UCSD-AML1 (cell line): Measurements from ENCODE around the gene CD226.
"Not testable (repeated sequence)": the region's sequence is repeated elsewhere in the genome, so short reads cannot be mapped to it uniquely, and the experiment has no call there.

Experiments
- DNase-seq: peaks from one replicate; lab custom pipeline; 2025; ENCODE audit not compliant: unreplicated experiment; lab: John Stamatoyannopoulos, UW

The CD226 gene

DNA sequence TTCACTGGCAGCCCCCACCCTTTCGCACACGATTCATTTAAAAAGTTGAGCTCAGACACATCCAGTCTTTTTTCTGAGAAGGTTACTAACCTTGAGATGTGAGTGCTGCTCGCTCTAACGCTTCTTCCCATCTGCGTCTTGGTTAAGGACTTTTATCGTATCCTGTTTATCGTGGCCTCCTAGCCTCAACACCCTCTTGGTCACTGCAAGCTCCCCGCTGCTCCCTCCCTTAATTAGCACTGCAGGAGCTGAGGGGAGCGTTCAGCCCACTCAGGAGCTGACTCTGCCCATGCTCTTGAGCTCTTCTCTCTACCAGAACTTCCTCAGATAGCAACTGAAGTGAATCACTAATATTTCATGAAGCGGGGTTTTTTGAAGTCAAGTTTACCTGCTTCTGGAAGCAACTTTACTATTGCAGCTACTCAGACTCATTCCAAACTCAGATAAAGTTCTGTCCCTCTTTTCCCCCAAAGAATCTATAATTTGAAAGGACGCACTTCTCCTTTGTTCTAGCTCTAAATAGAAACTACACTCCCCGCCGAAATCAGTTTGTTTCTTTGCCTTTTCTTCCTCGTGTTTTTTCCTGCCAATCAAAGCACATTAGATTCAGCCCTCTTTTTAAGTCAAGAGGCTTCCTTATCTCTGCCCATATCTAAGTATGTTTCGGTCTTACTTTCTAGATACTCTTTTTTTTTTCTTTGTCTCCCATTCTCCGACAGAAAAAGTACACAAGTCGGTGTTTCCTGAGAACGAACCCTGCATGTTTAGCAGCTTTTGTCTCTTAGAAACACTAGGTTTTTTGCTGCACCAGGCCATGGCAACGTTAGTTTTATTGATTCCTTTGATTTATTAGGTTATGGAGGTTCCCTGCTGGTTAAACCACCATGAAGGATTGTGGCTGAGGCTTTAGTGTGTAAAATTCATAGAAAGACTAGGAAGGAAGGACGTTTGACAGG lies 9.3 kb upstream of the CD226 start:
- no peak for DNase-seq

DNA sequence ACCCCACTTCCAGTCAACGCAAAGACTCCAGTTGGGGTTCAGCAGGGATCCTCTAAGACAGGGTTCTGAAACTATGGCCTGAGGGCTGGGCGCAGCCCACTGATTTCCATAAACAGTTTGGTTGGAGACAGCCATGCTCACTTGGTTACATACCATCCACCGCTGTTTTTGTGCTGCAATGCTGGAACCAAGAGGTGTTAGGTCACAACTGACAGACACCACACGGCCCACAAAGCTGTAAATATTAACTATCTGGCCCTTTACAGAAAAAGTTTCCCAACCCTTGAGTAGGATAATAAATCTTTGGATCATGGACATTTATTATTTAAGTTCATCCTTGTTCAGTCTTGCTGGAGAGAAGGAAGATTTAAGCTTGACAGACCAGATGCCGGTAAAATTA lies 8.4 kb upstream of the CD226 start:
- no peak for DNase-seq

DNA sequence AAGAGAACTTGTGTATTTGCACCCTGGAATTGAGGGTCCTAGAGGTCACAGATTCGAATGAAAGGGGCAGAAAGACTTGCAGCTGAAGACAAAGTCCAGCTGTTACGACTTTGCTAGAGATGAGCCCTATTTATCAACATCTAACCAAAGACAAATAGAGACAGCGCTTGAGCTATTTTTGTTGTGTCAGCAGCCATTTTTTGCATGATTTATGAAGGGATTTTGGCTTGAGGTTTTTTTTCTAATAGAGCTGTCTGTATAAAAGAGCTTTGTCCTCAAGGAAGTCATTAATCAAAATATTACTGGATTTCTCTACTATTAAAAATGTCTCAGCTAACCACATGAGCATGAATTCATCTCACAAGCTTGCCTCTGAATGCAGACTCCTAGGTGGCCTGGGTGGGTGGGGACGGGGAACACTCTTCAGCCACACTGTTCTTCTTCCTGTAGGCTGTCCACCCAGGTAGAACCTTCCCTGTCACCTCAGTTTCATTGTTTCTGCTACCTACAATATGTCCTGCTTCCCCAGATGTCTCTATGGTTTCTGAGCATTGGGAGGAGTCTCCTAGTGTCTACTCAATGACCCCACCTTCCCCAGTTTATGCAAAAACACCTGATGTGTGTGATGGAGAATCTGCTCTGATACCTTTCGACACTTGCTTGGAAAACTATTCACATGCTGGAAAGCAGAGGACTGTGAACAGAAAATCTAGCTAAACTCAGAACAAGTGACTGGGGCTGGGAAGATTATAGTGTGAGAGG lies 7.2 kb upstream of the CD226 start:
- DNase-seq: no peak

DNA sequence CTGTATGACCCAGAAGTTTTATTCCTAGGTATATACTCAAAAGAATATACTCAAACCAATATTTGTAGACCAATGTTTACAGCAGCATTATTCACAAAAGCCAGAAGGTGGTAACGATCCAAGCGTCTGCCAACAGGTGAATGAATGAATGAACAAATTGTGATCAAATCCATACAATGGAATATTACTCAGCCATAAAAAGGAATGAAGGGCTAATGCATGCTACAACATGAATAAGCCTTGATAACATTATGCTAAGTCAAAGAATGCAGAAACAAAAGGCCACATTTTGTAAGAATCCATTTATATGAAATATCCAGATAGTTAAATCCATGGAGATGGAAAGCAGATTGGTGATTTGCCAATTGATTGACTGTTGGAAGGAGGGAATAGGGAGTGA lies 5.5 kb upstream of the CD226 start:
- DNase-seq: no peak

DNA sequence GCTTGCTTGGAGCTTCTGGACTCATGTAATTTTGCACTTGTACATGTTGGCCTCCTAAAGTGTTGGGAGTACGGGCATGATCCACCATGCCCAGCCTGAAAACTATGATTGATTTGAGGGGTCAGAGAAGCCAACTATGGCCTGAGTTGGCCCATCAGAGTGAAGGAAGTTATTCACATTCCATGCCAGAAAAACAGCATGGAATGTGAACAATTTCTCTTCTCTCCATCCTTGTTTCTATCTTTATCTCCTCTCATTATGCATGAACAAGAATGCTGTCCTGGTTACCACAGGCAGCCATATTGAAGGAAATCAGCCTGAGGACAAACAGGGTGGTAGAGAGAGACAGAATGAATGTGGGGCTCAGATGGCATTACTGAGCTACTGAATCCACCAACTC lies 3.5 kb upstream of the CD226 start:
- no peak for DNase-seq

DNA sequence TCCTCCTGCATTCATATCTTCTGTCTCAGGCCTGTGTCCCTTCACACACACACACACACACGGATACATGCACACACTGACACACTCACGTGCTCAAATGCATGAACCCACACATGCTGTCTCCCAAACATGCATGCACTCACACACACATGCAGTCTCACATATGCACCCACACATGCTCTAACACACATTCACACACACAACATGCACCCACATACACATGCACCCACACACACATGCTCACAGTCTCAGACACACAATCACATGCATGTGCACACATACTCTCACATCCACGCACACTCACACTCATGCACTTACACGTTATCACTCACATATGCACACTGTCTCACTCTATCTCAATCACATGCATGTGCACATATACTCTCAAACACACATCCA lies 1.9 kb upstream of the CD226 start:
- DNase-seq: no peak

DNA sequence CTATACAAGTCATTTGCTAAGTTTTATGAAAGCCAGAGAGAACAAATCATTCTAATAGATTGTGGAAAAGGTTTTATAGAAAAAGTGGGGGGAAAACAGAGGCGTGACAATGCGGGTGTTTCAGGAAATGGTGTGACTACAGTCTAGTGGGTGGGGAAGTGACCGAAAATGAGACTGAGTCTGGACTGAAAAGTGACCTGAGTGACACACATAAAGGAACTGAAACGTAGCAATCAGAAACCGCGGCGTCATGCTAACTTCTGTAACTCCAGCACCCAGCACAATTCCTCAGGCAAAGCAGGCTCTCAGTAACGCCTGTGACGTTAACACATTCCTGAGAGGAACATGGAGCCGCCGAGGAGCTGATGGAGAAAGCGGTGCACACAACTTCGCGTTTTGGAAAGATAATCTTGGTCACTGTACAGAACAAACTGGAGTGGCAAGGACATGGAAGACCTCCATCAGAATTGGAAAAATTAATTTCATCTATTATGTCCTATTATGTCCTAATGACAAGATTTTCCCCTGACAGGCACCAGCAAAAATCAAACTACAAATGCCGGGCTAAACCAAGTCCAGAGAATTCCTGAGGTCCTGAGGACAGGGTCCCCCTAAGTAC lies 1.4 kb upstream of the CD226 start:
- DNase-seq: peak; percentile 9

DNA sequence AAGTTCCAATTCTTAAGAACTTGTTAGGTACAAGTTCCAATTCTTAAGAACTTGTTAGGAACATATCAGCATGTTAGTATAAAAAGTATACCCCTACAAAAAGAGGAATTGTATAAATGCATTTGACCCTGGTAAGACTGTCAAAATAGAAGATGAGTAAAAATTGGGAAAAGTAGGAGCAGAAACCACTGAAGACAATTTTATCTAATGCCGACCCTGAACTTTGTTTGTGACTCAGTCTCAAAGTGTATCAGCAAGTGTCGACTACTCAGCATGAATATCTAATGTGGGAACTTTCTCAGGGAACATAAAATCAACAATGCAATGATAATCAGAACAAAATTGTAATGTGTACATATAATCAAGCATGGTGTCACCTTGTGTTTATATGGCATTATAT lies 583 bp upstream of the CD226 start:
- no peak for DNase-seq

DNA sequence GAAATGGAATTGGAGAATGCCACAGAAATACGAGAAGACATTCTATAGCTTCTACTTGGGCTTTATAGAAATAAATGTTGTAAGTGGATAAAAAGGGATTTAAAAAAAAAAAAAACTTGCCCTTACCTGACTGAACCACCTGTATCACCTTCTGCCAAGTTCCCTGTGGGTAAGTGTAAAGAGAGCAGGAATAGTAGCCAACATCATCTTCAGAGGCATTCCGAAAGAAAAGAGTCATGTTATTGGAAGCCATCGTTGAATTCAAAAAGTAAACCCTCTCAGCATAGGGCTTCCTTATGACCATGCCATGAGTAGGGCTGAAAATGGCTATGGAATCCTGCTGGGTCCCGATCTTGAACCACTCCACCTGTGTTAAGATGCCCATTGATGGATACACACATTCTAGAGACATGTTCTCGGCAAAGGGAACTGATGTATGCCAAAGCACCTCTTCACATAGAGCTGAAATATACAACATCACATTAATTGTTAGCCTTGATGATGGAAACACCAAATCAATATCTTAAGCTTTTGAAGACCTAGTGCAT lies 991 bp downstream of the CD226 start:
- no peak for DNase-seq

DNA sequence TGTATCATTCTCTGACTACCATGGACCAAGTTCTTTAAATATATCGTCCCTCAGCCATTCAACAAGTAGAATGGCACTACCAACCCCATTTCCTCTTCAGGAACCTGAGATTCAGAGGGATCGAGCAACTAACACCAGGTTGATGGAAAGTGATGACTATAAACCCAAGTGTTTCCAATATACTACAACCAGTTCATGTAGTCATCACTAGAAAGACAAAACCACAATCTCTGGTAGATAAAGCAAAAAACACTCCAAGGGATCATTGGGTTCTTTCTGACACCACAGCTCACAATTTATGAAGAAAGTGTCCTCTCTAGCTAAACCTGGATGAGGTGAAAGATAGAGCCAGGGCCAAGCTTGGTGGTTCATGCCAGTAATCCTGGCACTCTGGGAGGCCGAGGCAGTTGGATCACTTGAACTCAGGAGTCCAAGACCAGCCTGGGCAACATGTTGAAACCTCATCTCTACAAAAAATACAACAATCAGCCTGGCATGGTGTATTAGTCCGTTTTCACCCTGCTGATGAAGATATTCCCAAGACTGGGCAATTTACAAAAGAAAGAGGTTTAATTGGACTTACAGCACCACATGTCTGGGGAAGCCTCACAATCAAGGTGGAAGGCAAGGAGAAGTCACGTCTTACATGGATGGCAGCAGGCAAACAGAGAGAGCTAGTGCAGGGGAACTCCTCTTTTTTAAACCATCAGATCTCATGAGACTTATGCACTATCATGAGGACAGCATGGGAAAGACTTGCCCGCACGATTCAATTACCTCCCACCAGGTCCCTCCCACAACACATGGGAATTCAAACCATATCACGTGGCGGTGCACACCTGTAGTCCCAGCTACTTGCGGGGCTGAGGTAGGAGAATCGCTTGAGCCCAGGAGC lies 2.2 kb downstream of the CD226 start:
- DNase-seq: no peak

DNA sequence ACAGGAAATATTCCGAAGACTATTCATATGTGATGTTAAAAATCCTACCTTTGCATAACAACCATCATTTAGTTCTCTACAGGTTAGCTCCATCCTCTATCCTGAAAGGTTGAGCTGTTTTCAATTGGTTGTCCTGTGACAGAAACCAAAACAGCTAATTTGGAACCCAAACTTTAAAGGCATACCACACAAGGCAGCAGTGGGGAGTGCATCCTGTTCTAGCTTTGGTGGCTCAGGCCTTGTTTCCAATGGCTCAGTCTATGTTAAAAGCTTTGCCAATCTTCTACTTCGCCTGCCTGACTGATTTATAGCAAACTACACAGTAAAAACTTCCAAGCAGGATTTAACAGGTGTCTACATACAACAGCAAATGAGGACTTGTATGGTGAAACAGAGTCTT lies 3.2 kb downstream of the CD226 start:
- no peak for DNase-seq

DNA sequence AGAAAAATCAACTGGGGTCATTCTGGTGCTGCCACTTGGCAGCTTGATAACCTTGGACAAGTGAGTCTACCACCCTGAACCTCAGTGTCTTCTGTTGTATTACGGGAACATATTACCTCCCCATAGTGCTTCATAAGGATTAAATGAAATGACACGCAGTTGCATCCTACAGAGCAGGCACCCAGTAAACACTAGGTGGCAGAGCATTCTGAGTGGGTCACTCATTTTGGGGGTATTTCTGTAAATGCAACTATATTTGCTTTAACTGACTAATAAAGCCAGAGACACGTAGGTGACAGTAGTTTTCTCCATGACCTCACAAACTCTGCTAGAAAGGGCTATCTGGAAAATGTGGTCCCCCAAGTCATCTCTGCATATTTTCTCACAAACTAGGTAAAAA lies 4.7 kb downstream of the CD226 start:
- DNase-seq: no peak

DNA sequence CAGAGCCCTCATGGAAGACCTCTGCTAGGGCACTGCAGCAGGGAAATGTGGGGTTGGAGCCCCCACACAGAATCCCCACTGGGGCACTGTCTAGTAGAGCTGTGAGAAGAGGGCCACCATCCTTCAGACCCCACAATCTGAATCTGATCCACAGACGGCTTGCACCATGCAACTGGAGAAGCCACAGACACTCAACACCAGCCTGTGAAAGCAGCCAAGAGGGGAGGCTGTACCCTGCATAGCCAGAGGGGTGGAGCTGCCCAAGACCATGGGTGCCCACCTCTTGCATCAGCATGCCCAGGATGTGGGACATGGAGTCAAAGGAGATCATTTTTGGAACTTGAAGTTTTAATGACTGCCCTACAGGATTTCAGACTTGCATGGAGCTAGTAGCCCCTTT lies 6.5 kb downstream of the CD226 start:
- no peak for DNase-seq

DNA sequence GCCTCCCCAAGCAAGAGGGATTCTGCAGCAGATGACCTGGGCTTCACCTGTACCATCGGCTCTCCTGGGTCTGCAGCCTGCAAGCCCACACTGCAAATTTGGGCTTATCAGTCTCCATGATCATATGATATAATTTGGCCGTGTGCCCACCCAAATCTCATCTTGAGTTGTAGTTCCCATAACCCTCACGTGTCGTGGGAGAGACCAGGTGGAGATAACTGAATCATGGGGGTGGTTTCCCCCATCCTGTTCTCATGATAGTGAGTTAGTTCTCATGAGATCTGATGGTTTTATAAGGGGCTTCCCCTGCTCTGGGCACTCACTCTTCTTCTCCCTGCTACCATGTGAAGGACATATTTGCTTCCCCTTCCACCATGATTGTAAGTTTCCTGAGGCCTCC lies 7.9 kb downstream of the CD226 start:
- DNase-seq: not testable (repeated sequence)

DNA sequence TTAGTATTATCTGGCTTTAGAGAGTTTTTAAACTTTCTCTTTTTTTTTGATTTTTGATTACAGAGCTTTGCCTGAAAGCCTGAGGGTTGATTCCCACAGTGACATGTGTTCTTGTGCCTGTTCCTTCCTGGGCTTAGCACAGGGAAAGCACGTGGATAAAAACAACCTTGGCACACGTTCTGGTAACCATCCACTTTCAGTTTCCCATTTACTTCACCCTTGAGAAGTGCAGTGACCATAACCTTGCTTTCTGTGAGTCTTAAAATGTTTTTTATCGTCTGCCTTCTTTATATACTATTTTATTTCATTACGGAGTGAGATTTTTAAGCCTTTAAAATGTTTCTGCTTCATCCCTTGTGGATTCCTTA lies 11.5 kb downstream of the CD226 start:
- DNase-seq: no peak

DNA sequence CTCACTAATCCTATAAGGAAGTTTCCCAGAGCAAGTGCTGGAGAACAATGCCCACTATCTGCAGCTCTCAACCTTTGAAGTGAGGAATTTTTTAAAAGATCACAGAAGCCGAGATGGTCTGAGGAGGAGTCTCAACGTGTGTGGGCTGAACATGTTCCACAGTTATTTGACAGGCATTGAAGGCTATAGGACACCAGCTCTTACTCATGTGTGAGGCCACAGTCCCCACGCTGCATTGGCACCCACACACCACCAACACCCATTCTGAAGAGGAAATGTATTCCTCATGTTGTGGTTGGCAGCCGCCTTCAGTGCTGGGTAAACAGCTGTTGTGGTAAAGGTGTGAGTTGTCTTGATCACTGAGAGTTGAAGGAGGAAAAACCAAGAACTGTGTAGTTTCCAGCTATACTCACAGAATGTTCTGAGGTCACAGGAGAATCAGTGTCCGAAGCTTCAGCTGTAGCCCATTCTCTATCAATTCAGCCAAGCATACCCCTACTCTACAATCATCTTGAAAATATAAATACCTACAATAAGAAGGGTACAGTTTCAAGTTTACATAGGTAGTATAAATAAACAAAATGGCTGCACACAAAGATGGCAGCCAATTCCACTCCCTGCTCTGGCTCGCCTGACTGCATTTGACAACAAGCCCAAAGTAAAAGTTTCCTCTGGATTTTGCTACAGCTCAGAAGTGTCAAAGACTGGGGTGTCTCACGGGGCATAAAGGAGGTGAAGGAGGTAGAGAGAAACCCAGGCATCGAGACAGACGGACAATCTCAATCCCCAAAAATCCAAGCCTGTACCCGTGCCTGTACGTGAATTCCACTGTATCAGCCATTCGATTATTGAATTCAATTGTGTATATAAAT lies 12.1 kb downstream of the CD226 start:
- no peak for DNase-seq

DNA sequence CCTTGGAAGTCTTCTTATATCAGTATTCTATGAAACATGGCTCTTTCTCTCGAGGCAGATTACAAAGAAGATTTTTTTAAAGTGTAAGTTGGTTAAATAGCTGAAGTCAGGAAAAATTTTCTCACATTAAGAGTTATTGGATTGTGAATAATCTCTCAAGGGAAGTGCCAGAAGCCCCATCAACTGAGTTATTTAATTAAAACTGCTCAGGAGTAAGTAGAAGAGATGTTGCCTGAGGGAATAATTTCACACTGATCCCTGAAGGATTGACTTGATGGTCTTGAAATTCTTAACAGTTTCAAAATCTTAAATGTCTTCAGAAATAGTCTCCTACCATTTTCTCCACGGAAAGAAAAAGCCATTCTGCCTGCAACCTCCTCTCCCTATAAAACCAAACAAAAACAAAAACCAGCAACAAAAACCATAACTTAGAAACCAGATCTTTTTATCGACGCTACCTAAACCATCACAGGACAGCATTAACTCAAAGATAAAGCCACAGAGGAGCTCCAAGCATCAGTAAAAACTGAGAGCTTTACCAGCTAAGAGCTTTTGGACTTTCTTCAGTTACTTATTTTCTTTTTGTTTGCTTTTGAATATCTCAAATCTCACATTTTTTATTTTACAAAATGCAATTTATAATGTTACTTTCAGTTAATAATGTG lies 12.9 kb downstream of the CD226 start:
- no peak for DNase-seq

DNA sequence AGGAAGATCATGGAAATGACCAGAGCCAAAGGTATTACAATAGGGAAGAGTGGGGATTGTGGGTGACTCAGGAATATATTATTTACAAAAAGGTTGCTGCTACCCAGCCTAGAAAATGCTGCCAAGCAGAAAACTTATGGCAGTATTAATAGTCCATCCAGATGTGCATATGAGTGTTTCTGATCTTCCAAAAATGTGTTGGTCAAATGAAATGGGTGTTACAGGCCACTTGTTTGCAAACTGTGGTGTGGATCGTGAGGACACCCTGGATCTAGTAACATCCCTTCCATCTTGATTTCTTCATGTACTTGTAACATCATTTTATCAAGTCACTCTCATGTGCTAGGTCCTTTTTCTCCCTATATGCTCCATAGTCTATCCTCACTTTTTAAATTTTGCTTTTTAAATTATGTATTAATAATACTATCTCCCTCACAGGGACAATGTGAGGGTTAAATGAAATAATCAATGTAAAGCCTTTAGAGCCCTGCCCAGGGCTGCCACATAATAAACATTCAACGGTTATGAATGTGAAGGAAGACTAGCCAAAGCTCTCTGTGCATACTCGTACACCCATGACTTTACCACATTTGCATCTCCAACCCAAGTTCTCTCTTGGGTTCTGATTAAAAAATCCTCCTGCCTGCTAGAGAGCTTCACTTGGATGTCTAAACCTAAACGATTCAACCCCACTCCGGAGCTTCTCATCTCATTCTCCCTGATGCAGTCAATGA lies 18.5 kb downstream of the CD226 start:
- DNase-seq: no peak
